ENCODE data around the gene PPFIA4.

Gene PPFIA4

DNA sequence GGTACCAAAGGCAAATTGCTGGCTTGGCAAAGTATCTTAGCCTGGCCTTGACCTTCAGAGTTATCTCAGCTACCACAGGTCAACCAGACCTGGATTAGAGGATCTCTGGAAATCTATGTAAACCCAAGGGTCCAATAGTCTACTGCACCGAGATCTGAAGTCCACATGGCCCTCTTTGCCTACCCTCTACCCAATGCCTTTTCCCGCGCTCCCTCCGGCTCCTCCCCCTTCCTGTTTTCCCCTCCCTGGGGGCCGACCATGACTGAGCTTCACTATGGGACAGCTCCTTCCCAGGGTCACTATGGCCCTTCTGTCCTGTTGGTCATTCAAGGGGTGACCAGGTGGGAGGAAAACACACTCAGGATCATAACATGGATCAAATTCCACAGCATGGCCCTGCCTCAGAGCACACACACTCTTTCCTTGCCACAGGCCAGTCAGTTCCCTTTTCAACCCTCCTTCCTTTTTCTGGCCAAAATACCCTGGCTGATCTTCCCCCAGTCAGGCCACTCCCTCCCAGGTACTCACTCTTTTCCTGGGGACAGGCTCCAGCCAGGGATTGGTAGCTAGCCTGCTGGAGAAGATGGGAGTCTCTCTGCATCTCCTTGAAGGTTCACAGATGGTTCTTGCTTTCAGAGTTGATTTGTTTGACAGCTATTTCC is 38.2 kb upstream of the PPFIA4 start:
- no peak for DNase-seq (ENCODE audit: low read depth)
- TF ChIP-seq, protein P1, sequence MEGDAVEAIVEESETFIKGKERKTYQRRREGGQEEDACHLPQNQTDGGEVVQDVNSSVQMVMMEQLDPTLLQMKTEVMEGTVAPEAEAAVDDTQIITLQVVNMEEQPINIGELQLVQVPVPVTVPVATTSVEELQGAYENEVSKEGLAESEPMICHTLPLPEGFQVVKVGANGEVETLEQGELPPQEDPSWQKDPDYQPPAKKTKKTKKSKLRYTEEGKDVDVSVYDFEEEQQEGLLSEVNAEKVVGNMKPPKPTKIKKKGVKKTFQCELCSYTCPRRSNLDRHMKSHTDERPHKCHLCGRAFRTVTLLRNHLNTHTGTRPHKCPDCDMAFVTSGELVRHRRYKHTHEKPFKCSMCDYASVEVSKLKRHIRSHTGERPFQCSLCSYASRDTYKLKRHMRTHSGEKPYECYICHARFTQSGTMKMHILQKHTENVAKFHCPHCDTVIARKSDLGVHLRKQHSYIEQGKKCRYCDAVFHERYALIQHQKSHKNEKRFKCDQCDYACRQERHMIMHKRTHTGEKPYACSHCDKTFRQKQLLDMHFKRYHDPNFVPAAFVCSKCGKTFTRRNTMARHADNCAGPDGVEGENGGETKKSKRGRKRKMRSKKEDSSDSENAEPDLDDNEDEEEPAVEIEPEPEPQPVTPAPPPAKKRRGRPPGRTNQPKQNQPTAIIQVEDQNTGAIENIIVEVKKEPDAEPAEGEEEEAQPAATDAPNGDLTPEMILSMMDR (IDR thresholded peaks at IDR 0.05; ENCODE audit: control insufficient read depth, extremely low read depth, insufficient read depth): no peak
- no peak overlapping the region for H3K4me3 ChIP-seq (ENCODE audit: low read depth, low read length)

DNA sequence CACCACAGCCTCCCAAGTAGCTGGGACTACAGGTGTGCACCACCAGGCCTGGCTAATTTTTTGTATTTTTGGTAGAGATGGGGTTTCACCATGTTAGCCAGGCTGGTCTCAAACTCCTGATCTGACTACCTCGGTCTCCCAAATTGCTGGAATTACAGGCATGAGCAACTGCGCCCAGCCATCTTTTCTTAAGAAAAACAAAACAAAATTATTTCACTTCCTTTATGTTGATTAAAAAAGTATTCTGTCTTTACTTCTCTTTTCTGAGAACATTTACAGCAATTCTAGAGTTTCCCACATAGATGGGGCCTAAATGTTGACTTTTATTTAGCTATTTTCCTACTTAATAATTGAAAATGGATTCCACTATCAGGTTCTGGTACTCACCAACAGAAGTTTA is 36.4 kb upstream of the PPFIA4 start:
- TF ChIP-seq, protein P1 (IDR thresholded peaks at IDR 0.05; ENCODE audit: control insufficient read depth, extremely low read depth, insufficient read depth): no peak
- no peak overlapping the region for H3K4me3 ChIP-seq (ENCODE audit: low read depth, low read length)
- DNase-seq (ENCODE audit: low read depth): no peak

DNA sequence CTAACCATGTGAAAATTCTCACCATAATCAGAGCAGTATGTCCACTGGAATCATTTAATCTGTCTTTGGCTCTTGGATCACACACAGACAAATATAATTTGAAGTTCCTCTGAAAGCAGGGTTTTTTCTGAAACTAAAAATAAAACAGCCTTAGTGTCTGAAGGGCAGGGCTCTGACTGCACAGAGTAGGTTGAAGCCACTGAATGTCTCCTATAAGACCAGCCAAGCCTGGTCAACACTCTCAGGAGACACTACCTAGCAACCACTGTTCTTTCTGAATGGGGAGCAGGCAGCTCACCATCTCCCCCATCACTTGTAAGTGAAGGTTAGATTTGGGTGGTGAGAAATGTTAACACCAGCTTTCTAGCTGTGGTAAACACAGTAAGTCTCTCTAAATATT is 35.2 kb upstream of the PPFIA4 start:
- no peak for DNase-seq (ENCODE audit: low read depth)
- TF ChIP-seq, protein P1 (IDR thresholded peaks at IDR 0.05; ENCODE audit: control insufficient read depth, extremely low read depth, insufficient read depth): no peak

DNA sequence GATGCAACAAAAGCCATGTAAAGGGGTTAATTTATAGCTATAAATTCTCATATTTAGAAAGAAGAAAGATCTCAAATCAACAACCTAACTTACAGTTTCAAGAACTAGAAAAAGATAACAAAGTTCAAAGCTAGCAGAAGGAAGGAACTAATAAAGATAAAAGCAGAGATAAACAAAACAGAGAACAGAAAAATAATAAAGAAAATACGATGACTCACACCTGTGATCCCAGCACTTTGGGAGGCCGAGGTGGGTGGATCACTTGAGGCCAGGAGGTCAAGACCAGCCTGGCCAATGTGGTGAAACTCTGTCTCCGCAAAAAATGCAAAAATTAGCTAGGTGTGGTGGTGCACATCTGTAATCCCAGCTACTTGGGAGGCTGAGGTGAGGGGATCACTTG is 31.5 kb upstream of the PPFIA4 start:
- TF ChIP-seq, protein P1 (IDR thresholded peaks at IDR 0.05; ENCODE audit: control insufficient read depth, extremely low read depth, insufficient read depth): no peak
- DNase-seq (ENCODE audit: low read depth): no peak
- no peak overlapping the region for H3K4me3 ChIP-seq (ENCODE audit: low read depth, low read length)

More for the DNA sequence above, 35.2 kb upstream of the PPFIA4 start:
- no peak overlapping the region for H3K4me3 ChIP-seq (ENCODE audit: low read depth, low read length)

DNA sequence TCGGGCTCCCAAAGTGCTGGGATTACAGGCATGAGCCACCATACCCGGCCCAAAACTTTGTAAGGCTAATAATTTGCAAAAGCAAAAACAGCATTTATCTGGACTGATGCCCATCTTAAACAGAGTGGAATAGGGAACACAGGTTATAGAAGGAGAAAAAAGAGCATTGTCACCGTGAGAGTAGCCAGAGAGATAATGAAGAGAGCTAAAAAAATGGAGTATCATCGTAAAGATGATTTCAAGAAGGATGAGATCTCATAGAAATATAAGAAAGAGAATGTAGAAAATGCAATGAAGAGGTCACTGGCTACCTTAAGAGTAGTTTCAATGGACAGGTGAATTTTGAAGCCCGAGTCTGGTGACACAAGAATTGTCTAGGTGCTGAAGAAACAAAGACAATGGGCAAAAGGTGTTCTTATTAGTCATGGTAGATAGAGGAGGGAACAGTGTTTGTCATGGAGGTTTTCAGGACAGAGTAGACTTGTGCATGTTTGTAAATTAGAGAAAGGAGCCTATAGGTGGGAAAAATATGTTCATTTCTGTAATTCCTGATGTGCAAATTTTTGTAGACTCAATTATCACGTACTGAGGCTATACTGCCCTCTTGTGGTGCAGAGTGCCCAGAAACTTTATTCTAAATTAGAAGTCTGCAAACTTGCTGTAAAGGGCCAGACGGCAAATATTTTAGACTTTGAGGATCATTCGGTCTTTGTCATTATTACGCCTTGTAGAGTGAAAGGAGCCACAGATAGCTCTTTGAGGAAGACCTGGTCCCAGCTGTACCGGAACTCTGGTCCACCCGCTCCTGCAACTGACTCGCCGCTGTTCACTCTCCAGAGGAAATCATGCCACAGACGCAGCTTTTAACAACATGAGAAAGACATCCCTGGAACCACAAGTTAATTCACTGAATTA is 27.2 kb upstream of the PPFIA4 start:
- no peak overlapping the region for H3K4me3 ChIP-seq (ENCODE audit: low read depth, low read length)
- DNase-seq (ENCODE audit: low read depth): no peak
- TF ChIP-seq, protein P1 (IDR thresholded peaks at IDR 0.05; ENCODE audit: control insufficient read depth, extremely low read depth, insufficient read depth): peak; percentile 74

DNA sequence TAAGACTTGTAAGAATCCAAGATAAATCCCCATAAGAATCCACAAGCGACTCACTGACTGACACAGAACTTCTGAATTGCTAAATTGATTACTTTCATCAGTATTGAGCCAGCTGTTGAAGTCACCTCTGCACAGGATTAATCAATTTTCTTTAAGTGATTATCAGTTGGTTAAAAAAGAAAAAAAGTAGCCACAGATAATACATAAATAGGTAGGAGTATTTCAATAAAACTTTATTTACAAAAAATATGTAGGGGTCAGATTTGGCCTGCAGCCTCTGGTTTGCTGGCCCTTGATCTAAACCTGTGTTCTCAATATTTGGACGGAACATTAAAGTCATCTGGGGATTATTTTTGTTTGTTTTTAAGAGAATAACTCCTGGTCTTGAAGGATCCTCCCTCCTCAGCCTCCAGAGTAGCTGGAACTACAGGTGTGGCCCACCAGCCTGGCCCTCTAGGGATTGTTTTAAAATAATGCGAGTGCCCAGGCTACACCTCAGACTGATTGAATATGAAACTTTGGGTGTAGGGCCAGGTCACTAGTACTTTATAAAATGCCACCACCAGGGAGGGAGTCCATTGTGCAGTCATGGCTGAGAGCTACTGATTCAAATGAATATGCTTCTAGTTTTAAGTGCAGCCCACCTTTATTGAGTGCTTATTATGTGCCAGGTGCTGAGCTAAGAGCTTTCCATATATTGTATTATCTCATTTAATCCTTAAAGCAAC is 25.9 kb upstream of the PPFIA4 start:
- H3K4me3 ChIP-seq (ENCODE audit: low read depth, low read length): no peak overlapping the region
- no peak for DNase-seq (ENCODE audit: low read depth)
- TF ChIP-seq, protein P1 (IDR thresholded peaks at IDR 0.05; ENCODE audit: control insufficient read depth, extremely low read depth, insufficient read depth): no peak

All from LNCaP clone FGC (cell line).